H1 (cell line): Measurements from ENCODE around the gene AIF1. TPM values are rescaled to one million over a fixed set of nuclear protein-coding genes. Genes with fewer than 3 reads are reported as not detected.

ENCODE experiments used
- CTCF ChIA-PET: fragments of 300-600 bp; sonication (Branson Sonifier 250); formaldehyde crosslinking; loops from one replicate; lab custom pipeline; 2021; ENCODE audit not compliant: partially characterized antibody; lab: Charles Lee
- POLR2A ChIA-PET: fragments of 300-600 bp; sonication (Branson Sonifier 250); formaldehyde crosslinking; loops from one replicate; lab custom pipeline; 2021; ENCODE audit warnings: inconsistent platforms; ENCODE audit not compliant: partially characterized antibody; lab: Charles Lee
- DNase-seq, 2 experiments: peaks; one replicate each; pipeline versions ENCODE4 v3.0.0 to v3.0.0-alpha.2; 2010 to 2022; ENCODE audit warnings: low spot score in 2 of 2, low read depth in 1 of 2, mixed read lengths in 1 of 2
- FAIRE-seq: peaks from 2 replicates; lab custom pipeline; 2011; peaks lifted over from hg19 to GRCh38; lab: Jason Lieb, UNC
- H2AFZ ChIP-seq: 2 replicates; pipeline ENCODE4 v1.8.1; 2012; ENCODE audit warnings: low read length, inconsistent platforms
- H2AK5ac ChIP-seq: 2 replicates; pipeline ENCODE4 v1.6.1; 2013; ENCODE audit warnings: low read depth, low read length
- H2BK120ac ChIP-seq: replicated peaks from 2 replicates; pipeline ENCODE3; 2013; ENCODE audit warnings: low read depth, low read length, inconsistent platforms
- H2BK12ac ChIP-seq: 2 replicates; pipeline ENCODE4 v1.6.1; 2013; ENCODE audit warnings: low read depth, low read length
- H2BK15ac ChIP-seq: 2 replicates; pipeline ENCODE4 v1.6.1; 2013; ENCODE audit warnings: low read length
- H2BK20ac ChIP-seq: 2 replicates; pipeline ENCODE4 v1.6.1; 2013; ENCODE audit warnings: low read length
- H2BK5ac ChIP-seq: 2 replicates; pipeline ENCODE4 v1.6.1; 2013; ENCODE audit warnings: low read depth, low read length
- H3K14ac ChIP-seq: 2 replicates; pipeline ENCODE4 v1.6.1; 2013; ENCODE audit warnings: inconsistent platforms; ENCODE audit not compliant: insufficient read length
- H3K18ac ChIP-seq: 2 replicates; pipeline ENCODE4 v1.6.1; 2013; ENCODE audit warnings: low read length; ENCODE audit errors: extremely low read depth
- H3K23ac ChIP-seq: 2 replicates; pipeline ENCODE4 v1.6.1; 2013; ENCODE audit warnings: inconsistent platforms; ENCODE audit not compliant: insufficient read length
- H3K23me2 ChIP-seq: 2 replicates; pipeline ENCODE4 v1.6.1; 2013; ENCODE audit warnings: low read depth, low read length
- H3K27ac ChIP-seq: 2 replicates; pipeline ENCODE4 v1.6.1; 2011; ENCODE audit warnings: low read depth, low read length, inconsistent platforms
- H3K27me3 ChIP-seq, 4 experiments: replicated peaks in 1 of 4; 1 replicate in 1 of 4; 2 replicates in 3 of 4; pipeline versions ENCODE4 v1.6.1 to v1.8.1; 2011 to 2013; ENCODE audit warnings: low read length in 3 of 4, mild to moderate bottlenecking in 3 of 4, inconsistent platforms in 2 of 4, mixed read lengths in 2 of 4, moderate library complexity in 1 of 4; ENCODE audit not compliant: control insufficient read depth in 3 of 4, insufficient read depth in 3 of 4; ENCODE audit errors: extremely low read depth in 1 of 4
- H3K36me3 ChIP-seq, 4 experiments: 2 replicates each; pipeline versions ENCODE4 v1.6.1 to v1.8.1; 2011 to 2013; ENCODE audit warnings: mild to moderate bottlenecking in 4 of 4, low read length in 3 of 4, moderate library complexity in 2 of 4, control low read depth in 1 of 4, inconsistent platforms in 1 of 4; ENCODE audit not compliant: insufficient read depth in 4 of 4, control insufficient read depth in 2 of 4
- H3K4ac ChIP-seq: replicated peaks from 2 replicates; pipeline ENCODE3; 2013; ENCODE audit warnings: low read length, low read depth, mixed read lengths, inconsistent platforms; ENCODE audit not compliant: insufficient read length
- H3K4me1 ChIP-seq, 4 experiments: replicated peaks in 1 of 4; 1 replicate in 1 of 4; 2 replicates in 3 of 4; pipeline versions ENCODE4 v1.6.1 to v1.8.1; 2011 to 2013; ENCODE audit warnings: low read length in 3 of 4, inconsistent platforms in 2 of 4, mixed read lengths in 1 of 4; ENCODE audit not compliant: insufficient read depth in 4 of 4, control insufficient read depth in 3 of 4
- H3K4me2 ChIP-seq, 2 experiments: 2 replicates each; pipeline versions ENCODE4 v1.6.1 to v1.8.1; 2011 to 2013; ENCODE audit warnings: low read depth in 2 of 2, low read length in 2 of 2, control low read depth in 1 of 2, inconsistent platforms in 1 of 2, mild to moderate bottlenecking in 1 of 2; ENCODE audit not compliant: insufficient read depth in 1 of 2
- H3K4me3 ChIP-seq, 4 experiments: fragments of 200-600, 300-600 bp in 1 of 4; sonication (generic), shearing (Covaris generic), sonication (Bioruptor Twin) in 1 of 4; 2 replicates each; pipeline versions ENCODE4 v1.5.1 to v1.8.1; 2011 to 2016; ENCODE audit warnings: low read length in 4 of 4, low read depth in 3 of 4, control low read depth in 2 of 4, inconsistent platforms in 2 of 4, mild to moderate bottlenecking in 2 of 4, mixed read lengths in 1 of 4, moderate library complexity in 1 of 4; ENCODE audit not compliant: insufficient read depth in 2 of 4; ENCODE audit errors: extremely low read depth in 1 of 4
- H3K56ac ChIP-seq: replicated peaks from 2 replicates; pipeline ENCODE3; 2013; ENCODE audit warnings: low read depth, mild to moderate bottlenecking, mixed read lengths, low read length, inconsistent platforms; ENCODE audit not compliant: insufficient read length
- H3K79me1 ChIP-seq: 2 replicates; pipeline ENCODE4 v1.6.1; 2013; ENCODE audit warnings: low read depth, low read length, control low read depth
- H3K79me2 ChIP-seq, 2 experiments: 2 replicates each; pipeline versions ENCODE4 v1.6.1 to v1.8.1; 2012 to 2013; ENCODE audit warnings: low read length in 2 of 2, mild to moderate bottlenecking in 2 of 2, inconsistent platforms in 1 of 2; ENCODE audit not compliant: insufficient read depth in 2 of 2, control insufficient read depth in 1 of 2
- H3K9ac ChIP-seq, 4 experiments: replicated peaks in 1 of 4; 1 replicate in 1 of 4; 2 replicates in 3 of 4; pipeline versions ENCODE4 v1.6.1 to v1.8.1; 2011 to 2013; ENCODE audit warnings: low read depth in 3 of 4, low read length in 3 of 4, control low read depth in 2 of 4, mild to moderate bottlenecking in 2 of 4, moderate library complexity in 2 of 4, inconsistent platforms in 1 of 4; ENCODE audit errors: extremely low read depth in 1 of 4
- H3K9me3 ChIP-seq, 2 experiments: 2 replicates each; pipeline versions ENCODE4 v1.6.1 to v1.8.1; 2012 to 2013; ENCODE audit warnings: mild to moderate bottlenecking in 2 of 2, moderate library complexity in 2 of 2, control low read depth in 1 of 2, inconsistent platforms in 1 of 2, low read depth in 1 of 2, low read length in 1 of 2, mixed read lengths in 1 of 2; ENCODE audit not compliant: insufficient read depth in 2 of 2
- H4K20me1 ChIP-seq, 2 experiments: replicated peaks in 1 of 2; 2 replicates each; pipeline versions ENCODE3 to v1.8.1; 2011 to 2013; ENCODE audit warnings: inconsistent platforms in 2 of 2, low read length in 2 of 2, mild to moderate bottlenecking in 1 of 2; ENCODE audit not compliant: insufficient read depth in 2 of 2, control insufficient read depth in 1 of 2
- H4K5ac ChIP-seq: 2 replicates; pipeline ENCODE4 v1.6.1; 2013; ENCODE audit warnings: low read length, low read depth, mixed read lengths, inconsistent platforms; ENCODE audit not compliant: insufficient read length
- H4K8ac ChIP-seq: 2 replicates; pipeline ENCODE4 v1.8.0; 2013; ENCODE audit warnings: mild to moderate bottlenecking, moderate library complexity, low read length, inconsistent platforms; ENCODE audit not compliant: insufficient read depth; ENCODE audit errors: extremely low read depth
- H4K91ac ChIP-seq: replicated peaks from 2 replicates; pipeline ENCODE3; 2013; ENCODE audit warnings: low read length, mixed read lengths, inconsistent platforms; ENCODE audit not compliant: insufficient read length
- ASH2L ChIP-seq: fragments of 200-600, 300-600 bp; sonication (generic); IDR thresholded peaks from one replicate; pipeline ENCODE4 v1.7.1; 2017; ENCODE audit warnings: low read length
- BACH1 ChIP-seq: IDR thresholded peaks from 2 replicates; pipeline ENCODE4 v1.6.1; 2012; ENCODE audit warnings: low read length, improper control_type of control experiment
- CBX8 ChIP-seq: fragments of 300-800, 300-1000 bp; sonication (generic); IDR thresholded peaks from 2 replicates; pipeline ENCODE4 v1.7.1; 2016; ENCODE audit warnings: low read depth, low read length, borderline replicate concordance
- CHD2 ChIP-seq: IDR thresholded peaks from 2 replicates; pipeline ENCODE4 v1.6.1; 2012; ENCODE audit warnings: low read length, improper control_type of control experiment
- HDAC2 ChIP-seq, 2 experiments: fragments of 300-600 bp in 1 of 2; sonication (generic) in 1 of 2; IDR thresholded peaks; 2 replicates each; pipeline ENCODE4 v1.6.1; 2011 to 2012; ENCODE audit warnings: low read depth in 2 of 2, low read length in 2 of 2, mild to moderate bottlenecking in 2 of 2, moderate library complexity in 2 of 2, borderline replicate concordance in 1 of 2, inconsistent platforms in 1 of 2
- KDM1A ChIP-seq: fragments of 200-600, 300-600 bp; sonication (generic); IDR thresholded peaks from 2 replicates; pipeline ENCODE4 v1.7.1; 2016; ENCODE audit warnings: mild to moderate bottlenecking, low read length, borderline replicate concordance
- NRF1 ChIP-seq: IDR thresholded peaks from 2 replicates; pipeline ENCODE4 v1.6.1; 2011; ENCODE audit warnings: mild to moderate bottlenecking, low read depth, low read length, improper control_type of control experiment
- SP2 ChIP-seq: IDR thresholded peaks from 2 replicates; pipeline ENCODE4 v1.6.1; 2012; ENCODE audit warnings: mild to moderate bottlenecking, low read length, inconsistent platforms
- TBP ChIP-seq: IDR thresholded peaks from 2 replicates; pipeline ENCODE4 v1.6.1; 2011; ENCODE audit warnings: low read depth, low read length, improper control_type of control experiment
- WGBS, 2 experiments: shearing (Covaris generic) in 1 of 2; methylation state at CpG; one replicate each; pipeline versions ENCODE4 v1.1.6 to v1.1.7; 2013 to 2015; ENCODE audit warnings: low lambda C conversion rate in 2 of 2, mixed read lengths in 2 of 2, inconsistent platforms in 1 of 2, low coverage in 1 of 2, missing lambda C conversion rate in 1 of 2; ENCODE audit not compliant: insufficient replicate concordance in 2 of 2, insufficient coverage in 1 of 2, insufficient read length in 1 of 2; ENCODE audit errors: extremely low coverage in 1 of 2, missing lambda C conversion rate in 1 of 2; 5-methylcytosine and 5-hydroxymethylcytosine counted together
- polyA plus RNA-seq, 7 experiments: library from polyadenylated mRNA; depleted of rRNA in 3 of 7; stranded (reverse) in 5 of 7; unstranded in 2 of 7; fragments of >200 nt in 5 of 7; fragments of 200-250 nt in 2 of 7; gene quantifications; 1 replicate in 5 of 7; 2 replicates in 1 of 7; 4 replicates in 1 of 7; pipeline versions ENCODE4 v1.2.1 to v1.2.3, GENCODE V29; 2011 to 2013; ENCODE audit warnings: missing spikeins in 2 of 7, mixed read lengths in 2 of 7
- total RNA-seq: library from RNA; stranded (reverse); fragmentation: NEBNext Ultra II Directional; extraction: Animal tissue kit (Norgen Biotek cat#: 25700); gene quantifications from 2 replicates; pipeline ENCODE4 v1.2.1, GENCODE V29; 2021
- TF ChIP-seq, protein P1 (sequence below): IDR thresholded peaks from 2 replicates; pipeline ENCODE4 v1.6.1; 2011; ENCODE audit warnings: low read length, improper control_type of control experiment

The AIF1 gene
- total and polyA plus RNA-seq, 2 of the 8 experiments (the other 6 are each of a cell fraction or from before 2014, with no cell fraction given) = 6.3 to 9.8 TPM

DNA sequence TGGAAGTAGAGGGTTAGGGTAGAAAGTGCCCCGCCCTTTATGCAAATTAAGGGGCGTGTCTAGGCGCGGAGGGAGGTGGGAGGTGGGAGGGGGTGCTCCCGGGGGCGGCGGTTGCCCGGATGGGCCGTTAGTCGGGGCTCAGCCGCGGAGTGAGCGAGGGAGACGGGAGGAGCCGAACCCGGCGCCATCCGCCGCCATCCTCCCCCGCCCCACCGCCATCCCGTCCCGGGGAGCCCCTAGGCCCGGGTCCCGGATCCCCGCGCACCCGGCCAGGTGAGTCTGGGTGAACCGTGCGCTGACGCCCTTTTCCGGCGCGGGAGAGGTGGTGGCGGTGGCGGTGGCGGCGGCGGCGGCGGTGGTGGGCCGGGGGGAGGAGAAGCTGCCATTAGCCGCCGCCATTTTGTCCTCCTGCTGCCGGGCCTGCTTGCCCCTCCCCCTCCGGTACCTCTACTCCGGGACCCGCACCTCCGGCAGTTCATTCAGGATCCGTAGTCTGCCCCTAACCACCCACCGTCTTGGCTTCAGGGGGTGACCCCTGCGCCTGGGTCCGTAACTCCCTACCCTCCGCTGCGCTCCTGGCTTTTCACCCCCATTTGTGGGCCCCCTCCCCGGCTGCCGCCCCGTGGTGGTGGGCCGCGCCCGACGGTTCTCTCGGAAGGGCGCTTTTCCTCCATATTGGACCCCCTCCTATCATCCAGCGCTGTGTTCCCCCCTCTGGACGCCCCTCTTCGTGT, 5.7 kb downstream of the AIF1 start, which contains the start of gene PRRC2A:
Gene PRRC2A (plus strand): TSS at position 130 of the 734 bp plus-strand sequence. CDS start 2,075 bp downstream, outside the sequence.
- CTCF ChIA-PET = interaction anchor here (1.0 to 2.3 kb wide), 4 partner anchors 14 to 73 kb away, joined by 3 to 9 read pairs (median 5); partner anchors contain the start of gene NFKBIL1
- peak within 1 kb of the TSS; percentile 98 for H3K18ac ChIP-seq
- H3K4me3 ChIP-seq = peak within 1 kb of the TSS; percentile 88 to 98 (median 98)
- H2BK12ac ChIP-seq = peak within 1 kb of the TSS; percentile 56; the same call in 1 of the 2 replicates
- 3% methylated on average over 21 of the region's 67 CpGs; no CpG with 5 or more reads in 1 of the 2 experiments for WGBS, 2 experiments
- peak within 1 kb of the TSS; percentile 73 for H3K14ac ChIP-seq
- peak within 1 kb of the TSS; percentile 83 for H3K56ac ChIP-seq
- H4K91ac ChIP-seq = peak within 1 kb of the TSS; percentile 75
- no peaks in the 10 kb centered on the region for H3K9me3 ChIP-seq
- H4K20me1 ChIP-seq = peaks cover 4 to 14% of the 10 kb centered on the region in 2 experiments
- H3K4me1 ChIP-seq = peaks cover under 1 to 9% (median 3%) of the 10 kb centered on the region in 4 experiments; a peak in 5 of 7 replicates
- H2BK120ac ChIP-seq = peak within 1 kb of the TSS; percentile 36
- H2BK20ac ChIP-seq = no peak within 1 kb of the TSS
- peak within 1 kb of the TSS; percentile 96 for H2BK5ac ChIP-seq
- POLR2A ChIA-PET = interaction anchor here (0.6 to 34.9 kb wide), 16 partner anchors 9 to 423 kb away, joined by 3 to 883 read pairs (median 6); partner anchors contain the start of genes APOM, ATP6V1G2, BAG6 and C6orf47
- H3K79me2 ChIP-seq = peaks cover 24 to 43% of the 10 kb centered on the region in 2 experiments
- H4K8ac ChIP-seq = peak within 1 kb of the TSS; percentile 99; the same call in 1 of the 2 replicates
- peak within 1 kb of the TSS; percentile 84 to 93 for H3K4me2 ChIP-seq
- peak within 1 kb of the TSS; percentile 48; the same call in 1 of the 2 replicates for H2BK15ac ChIP-seq
- peak within 1 kb of the TSS; percentile 93 to 99 (median 96) for H3K9ac ChIP-seq
- H3K36me3 ChIP-seq = peaks cover 26 to 39% (median 29%) of the 10 kb centered on the region in 4 experiments
- FAIRE-seq (no peak), DNase-seq (peak; percentile 43 to 90)
- H2AFZ ChIP-seq = no peak within 1 kb of the TSS; the same call in 1 of the 2 replicates
- peak within 1 kb of the TSS; percentile 92 for H4K5ac ChIP-seq
- peak within 1 kb of the TSS; percentile 65 for H3K4ac ChIP-seq
- peak within 1 kb of the TSS; percentile 61; the same call in 1 of the 2 replicates for H2AK5ac ChIP-seq
- H3K27me3 ChIP-seq = no peaks in the 10 kb centered on the region
- peak within 1 kb of the TSS; percentile 99 for H3K27ac ChIP-seq
- H3K23me2 ChIP-seq = peaks cover 8% of the 10 kb centered on the region; the same call in 1 of the 2 replicates
- peaks cover 11% of the 10 kb centered on the region; the same call in 1 of the 2 replicates for H3K79me1 ChIP-seq
- H3K23ac ChIP-seq = peak within 1 kb of the TSS; percentile 19
- TF ChIP-seq NRF1 = no peak
- peak in 1 of 2 experiments; percentile 60; a peak in 1 of 4 replicates for TF ChIP-seq HDAC2 (IDR thresholded peaks at IDR 0.05; ENCODE audit: borderline replicate concordance in 1 of 2, low read depth in 2 of 2, low read length in 2 of 2)
- TF ChIP-seq BACH1 = no peak
- no peak for TF ChIP-seq CHD2
- TF ChIP-seq, protein P1, sequence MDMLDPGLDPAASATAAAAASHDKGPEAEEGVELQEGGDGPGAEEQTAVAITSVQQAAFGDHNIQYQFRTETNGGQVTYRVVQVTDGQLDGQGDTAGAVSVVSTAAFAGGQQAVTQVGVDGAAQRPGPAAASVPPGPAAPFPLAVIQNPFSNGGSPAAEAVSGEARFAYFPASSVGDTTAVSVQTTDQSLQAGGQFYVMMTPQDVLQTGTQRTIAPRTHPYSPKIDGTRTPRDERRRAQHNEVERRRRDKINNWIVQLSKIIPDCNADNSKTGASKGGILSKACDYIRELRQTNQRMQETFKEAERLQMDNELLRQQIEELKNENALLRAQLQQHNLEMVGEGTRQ = no peak
- no peak for TF ChIP-seq SP2
- TF ChIP-seq CBX8 = no peak
- no peak for TF ChIP-seq KDM1A
- TF ChIP-seq ASH2L = peak; percentile 45
- peak; percentile 92; the same call in 1 of the 2 replicates for TF ChIP-seq TBP
